HepG2 (cell line): Measurements from ENCODE around the gene MPO. TPM values are rescaled to one million over a fixed set of nuclear protein-coding genes. Genes with fewer than 3 reads are reported as not detected.

Source experiments
- ATAC-seq: fragments of 200-7000 bp; cut with Tn5 transposase; 3 replicates; pipeline ENCODE4 v1.9.1; 2020; ENCODE audit warnings: mild to moderate bottlenecking, moderate library complexity
- BruUV-seq: library from RNA; stranded (reverse); fragments of 400-500 nt; replicated peaks from 2 replicates; lab custom pipeline; 2021; lab: Mats Ljungman, UMichigan
- CTCF ChIA-PET: fragments of 300-600 bp; formaldehyde crosslinking; extraction: SDS; loops from one replicate; lab custom pipeline; 2021; ENCODE audit warnings: low total read pairs, inconsistent platforms, low intra/inter-chr PET ratio; lab: Yijun Ruan, JAX
- POLR2A ChIA-PET: fragments of 350-600 bp; sonication (Branson Sonifier 250); formaldehyde crosslinking; loops from one replicate; lab custom pipeline; 2020; ENCODE audit warnings: antibody characterized with exemption, inconsistent platforms; lab: Yijun Ruan, JAX
- DNase-seq: peaks from one replicate; pipeline ENCODE4 v3.0.0-alpha.2; 2015; ENCODE audit warnings: low spot score
- FAIRE-seq: peaks from 3 replicates; lab custom pipeline; 2011; peaks lifted over from hg19 to GRCh38; lab: Jason Lieb, UNC
- H2AFZ ChIP-seq: one replicate; pipeline ENCODE4 v1.6.1; 2011; ENCODE audit warnings: low read length, inconsistent platforms
- H3K27ac ChIP-seq: fragments of 300-600 bp; 3 replicates; pipeline ENCODE4 v1.8.0; 2011; ENCODE audit warnings: mixed run types, mild to moderate bottlenecking, mixed read lengths, low read length, inconsistent platforms; ENCODE audit not compliant: insufficient read depth; ENCODE audit errors: extremely low read length
- H3K27me3 ChIP-seq, 2 experiments: fragments of 200-600 bp in 1 of 2; 2 replicates in 1 of 2; 3 replicates in 1 of 2; pipeline versions ENCODE4 v1.6.0 to v1.8.0; 2011; ENCODE audit warnings: low read length in 2 of 2, mild to moderate bottlenecking in 2 of 2, moderate library complexity in 2 of 2, inconsistent platforms in 1 of 2; ENCODE audit not compliant: insufficient read depth in 2 of 2, control insufficient read depth in 1 of 2
- H3K36me3 ChIP-seq, 2 experiments: fragments of 200-600 bp in 1 of 2; replicated peaks in 1 of 2; 2 replicates in 1 of 2; 3 replicates in 1 of 2; pipeline versions ENCODE4 v1.5.1 to v1.8.0; 2011; ENCODE audit warnings: low read length in 2 of 2, inconsistent platforms in 1 of 2; ENCODE audit not compliant: insufficient read depth in 2 of 2, control insufficient read depth in 1 of 2
- H3K4me1 ChIP-seq: 2 replicates; pipeline ENCODE4 v1.5.1; 2012; ENCODE audit warnings: low read length, inconsistent platforms; ENCODE audit not compliant: insufficient read depth
- H3K4me2 ChIP-seq: 2 replicates; pipeline ENCODE4 v1.6.0; 2011; ENCODE audit warnings: low read depth, low read length, inconsistent platforms
- H3K4me3 ChIP-seq, 3 experiments: fragments of 200-600 bp in 1 of 3; sonication (generic), shearing (Covaris generic) in 1 of 3; replicated peaks in 1 of 3; 2 replicates each; pipeline ENCODE4 v1.5.1; 2011 to 2016; ENCODE audit warnings: low read length in 3 of 3, inconsistent platforms in 2 of 3, low read depth in 2 of 3, mild to moderate bottlenecking in 2 of 3, control low read depth in 1 of 3, mixed read lengths in 1 of 3; ENCODE audit not compliant: insufficient read depth in 1 of 3
- H3K79me2 ChIP-seq: one replicate; pipeline ENCODE4 v1.6.1; 2011; ENCODE audit warnings: low read length, inconsistent platforms; ENCODE audit not compliant: insufficient read depth
- H3K9ac ChIP-seq: 2 replicates; pipeline ENCODE4 v1.6.0; 2011; ENCODE audit warnings: mild to moderate bottlenecking, low read depth, low read length, inconsistent platforms; ENCODE audit not compliant: insufficient read depth
- H3K9me3 ChIP-seq: 2 replicates; pipeline ENCODE4 v1.5.1; 2012; ENCODE audit warnings: mild to moderate bottlenecking, low read length
- H4K20me1 ChIP-seq: 2 replicates; pipeline ENCODE4 v1.6.0; 2011; ENCODE audit warnings: inconsistent platforms, mild to moderate bottlenecking, low read length, moderate library complexity; ENCODE audit not compliant: insufficient read depth
- AFF4 ChIP-seq: sonication (generic); formaldehyde crosslinking; IDR thresholded peaks from 2 replicates; pipeline ENCODE4 v1.4.0; 2020; ENCODE audit warnings: missing genetic modification reagents
- ISL2 ChIP-seq: sonication (generic); formaldehyde crosslinking; IDR thresholded peaks from 2 replicates; pipeline ENCODE4 v1.5.0; 2020; ENCODE audit warnings: missing genetic modification reagents
- KLF13 ChIP-seq: sonication (generic); formaldehyde crosslinking; IDR thresholded peaks from 2 replicates; pipeline ENCODE4 v1.4.0; 2020; ENCODE audit warnings: mild to moderate bottlenecking, missing genetic modification reagents
- MNT ChIP-seq: fragments of 450-650 bp; IDR thresholded peaks from 2 replicates; pipeline ENCODE4 v1.6.1; 2016
- MXI1 ChIP-seq: IDR thresholded peaks from 3 replicates; pipeline ENCODE4 v1.6.1; 2012; ENCODE audit warnings: low read depth, low read length, inconsistent platforms, borderline replicate concordance
- PHB2 ChIP-seq: fragments of 450-650 bp; IDR thresholded peaks from 2 replicates; pipeline ENCODE4 v1.6.1; 2018; ENCODE audit not compliant: partially characterized antibody
- REXO4 ChIP-seq: sonication (generic); formaldehyde crosslinking; IDR thresholded peaks from 2 replicates; pipeline ENCODE4 v1.8.0; 2022; ENCODE audit warnings: missing genetic modification reagents, mild to moderate bottlenecking, borderline replicate concordance
- TSC22D2 ChIP-seq: sonication (generic); formaldehyde crosslinking; IDR thresholded peaks from 2 replicates; pipeline ENCODE4 v1.5.1; 2020; ENCODE audit warnings: missing genetic modification reagents, mild to moderate bottlenecking, borderline replicate concordance
- U2AF1 ChIP-seq: fragments of 200-400 bp; formaldehyde crosslinking; optimal IDR thresholded peaks from 2 replicates; pipeline ENCODE3; 2017; ENCODE audit warnings: mild to moderate bottlenecking, low read depth, low read length
- ZNF143 ChIP-seq: sonication (generic); formaldehyde crosslinking; IDR thresholded peaks from 2 replicates; pipeline ENCODE4 v1.4.0; 2020; ENCODE audit warnings: missing genetic modification reagents
- ZNF704 ChIP-seq: sonication (generic); formaldehyde crosslinking; IDR thresholded peaks from 2 replicates; pipeline ENCODE4 v1.8.1; 2023; ENCODE audit warnings: mild to moderate bottlenecking, inconsistent platforms, moderate library complexity, missing genetic modification reagents, borderline replicate concordance
- ZSCAN9 ChIP-seq: IDR thresholded peaks from 2 replicates; pipeline ENCODE4 v1.6.1; 2016; ENCODE audit warnings: borderline replicate concordance
- WGBS: methylation state at CpG from one replicate; pipeline ENCODE4 v1.1.6; 2017; ENCODE audit warnings: low lambda C conversion rate; 5-methylcytosine and 5-hydroxymethylcytosine counted together
- in situ Hi-C: cut with HindIII; loops from 2 replicates; pipeline ENCODE4 v1.10.0; 2017; ENCODE audit warnings: low pct_unique_long_range_greater_than_20kb; ENCODE audit not compliant: extremely low pct_ligation_motif_present
- intact Hi-C: fragments of 100-400 bp; cut with micrococcal nuclease; formaldehyde crosslinking; loops from one replicate; pipeline ENCODE4 v1.10.0; 2022; ENCODE audit not compliant: unreplicated experiment
- polyA plus RNA-seq, 8 experiments: library from polyadenylated mRNA; depleted of rRNA in 3 of 8; stranded (reverse) in 7 of 8; unstranded in 1 of 8; fragments of >200 nt; fragmentation: Illumina TruSeq in 4 of 8; extraction: Trizol in 4 of 8; gene quantifications; 2 replicates each; pipeline versions ENCODE4 v1.2.1 to v1.2.3, GENCODE V29; 2011 to 2016; ENCODE audit warnings: low read depth in 4 of 8, missing spikeins in 1 of 8, mixed read lengths in 1 of 8; ENCODE audit not compliant: insufficient read depth in 1 of 8
- total RNA-seq, 5 experiments: library from RNA; depleted of rRNA; stranded (reverse); fragments of >200 nt; fragmentation: Illumina TruSeq; extraction: Trizol; gene quantifications; 2 replicates each; pipeline ENCODE4 v1.2.3, GENCODE V29; 2016; ENCODE audit warnings: low read depth in 1 of 5

The MPO gene
- total and polyA plus RNA-seq, 2 of the 13 experiments (the other 11 are each of a cell fraction or from before 2014, with no cell fraction given): not detected

GRCh38 chr17:58316260-58316960 lies 35.7 kb upstream of the MPO start (continued):
- TF ChIP-seq ZSCAN9 (CRISPR knock-in tag) (no peak), PHB2 (no peak), MNT (no peak)

GRCh38 chr17:58315750-58316149 lies 35.0 kb upstream of the MPO start:
- CTCF ChIA-PET: interaction anchor here (5.0 kb wide), 1 partner anchor 132 kb away, joined by 121 read pairs; no protein-coding TSS in a partner anchor
- TF ChIP-seq TSC22D2 (no peak), REXO4 (CRISPR knock-in tag) (no peak), MXI1 (no peak), ZNF143 (CRISPR knock-in tag) (no peak), KLF13 (no peak), AFF4 (no peak), ZNF704 (CRISPR knock-in tag) (no peak), ISL2 (no peak), U2AF1 (no peak)

More at GRCh38 chr17:58315750-58316149, 35.0 kb upstream of the MPO start:
- no peaks in the 10 kb centered on the region for H3K9me3 ChIP-seq
- no peaks in the 10 kb centered on the region for H3K79me2 ChIP-seq
- POLR2A ChIA-PET: interaction anchor here (1.4 kb wide), 1 partner anchor 102 kb away, joined by 3 read pairs; the partner anchor contains the start of gene RNF43
- no peak for DNase-seq
- ATAC-seq: no peak
- H2AFZ ChIP-seq: no peak overlapping the region
- WGBS: 23% methylated on average over 4 of the region's 4 CpGs
- in situ Hi-C loops (no loop called here), intact Hi-C loops (loop anchor here (2.0 kb wide), 1 partner anchor 37 kb away; the partner anchor contains the start of gene SUPT4H1)
- no peak overlapping the region for H3K27ac ChIP-seq
- BruUV-seq: no TSS peak
- no peak overlapping the region for H3K4me2 ChIP-seq
- no peak for FAIRE-seq
- no peaks in the 10 kb centered on the region for H4K20me1 ChIP-seq
- peaks cover 11 to 70% of the 10 kb centered on the region in 2 experiments for H3K27me3 ChIP-seq
- peaks cover 11% of the 10 kb centered on the region; the same call in 1 of the 2 replicates for H3K4me1 ChIP-seq
- no peak overlapping the region for H3K9ac ChIP-seq
- no peaks in the 10 kb centered on the region for H3K36me3 ChIP-seq
- no peak overlapping the region for H3K4me3 ChIP-seq
